ENCODE results near the gene GPR12.

DNA sequence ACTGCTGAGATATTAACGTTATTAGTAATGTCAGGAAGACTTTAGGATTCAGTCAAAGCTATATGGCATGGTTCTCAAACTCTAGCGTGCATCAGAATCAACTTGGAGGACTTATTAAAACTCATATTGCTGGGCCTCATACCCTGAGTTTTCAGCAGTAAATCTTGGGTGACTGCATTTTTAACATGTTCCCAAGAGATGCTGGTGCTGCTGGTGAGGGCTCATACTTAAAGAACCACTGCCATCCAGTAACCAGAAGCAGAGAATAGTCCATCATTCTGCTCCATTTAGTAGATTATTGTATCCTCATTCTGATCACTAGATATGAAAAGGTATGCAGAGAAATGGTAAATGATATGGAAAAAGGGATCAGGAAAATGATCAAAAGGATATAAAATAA lies 7.9 kb downstream of the GPR12 start:
- TF ChIP-seq, protein P1, sequence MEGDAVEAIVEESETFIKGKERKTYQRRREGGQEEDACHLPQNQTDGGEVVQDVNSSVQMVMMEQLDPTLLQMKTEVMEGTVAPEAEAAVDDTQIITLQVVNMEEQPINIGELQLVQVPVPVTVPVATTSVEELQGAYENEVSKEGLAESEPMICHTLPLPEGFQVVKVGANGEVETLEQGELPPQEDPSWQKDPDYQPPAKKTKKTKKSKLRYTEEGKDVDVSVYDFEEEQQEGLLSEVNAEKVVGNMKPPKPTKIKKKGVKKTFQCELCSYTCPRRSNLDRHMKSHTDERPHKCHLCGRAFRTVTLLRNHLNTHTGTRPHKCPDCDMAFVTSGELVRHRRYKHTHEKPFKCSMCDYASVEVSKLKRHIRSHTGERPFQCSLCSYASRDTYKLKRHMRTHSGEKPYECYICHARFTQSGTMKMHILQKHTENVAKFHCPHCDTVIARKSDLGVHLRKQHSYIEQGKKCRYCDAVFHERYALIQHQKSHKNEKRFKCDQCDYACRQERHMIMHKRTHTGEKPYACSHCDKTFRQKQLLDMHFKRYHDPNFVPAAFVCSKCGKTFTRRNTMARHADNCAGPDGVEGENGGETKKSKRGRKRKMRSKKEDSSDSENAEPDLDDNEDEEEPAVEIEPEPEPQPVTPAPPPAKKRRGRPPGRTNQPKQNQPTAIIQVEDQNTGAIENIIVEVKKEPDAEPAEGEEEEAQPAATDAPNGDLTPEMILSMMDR (IDR thresholded peaks at IDR 0.05; ENCODE audit: low read length): no peak
- no peak for TF ChIP-seq EZH2 (optimal IDR thresholded peaks at IDR 0.05; ENCODE audit: low read depth, low read length)
- TF ChIP-seq EZH2phosphoT487 (IDR thresholded peaks at IDR 0.05; ENCODE audit: low read length): no peak

Data from MM.1S (cell line).